Astrocyte (in vitro differentiated cells and primary cell): ENCODE measurements around the gene TNNI3. TPM values are rescaled to one million over a fixed set of nuclear protein-coding genes. Genes with fewer than 3 reads are reported as not detected.

Experiments used
- DNase-seq: peaks from one replicate; pipeline ENCODE4 v3.0.0-alpha.2; 2010; ENCODE audit warnings: low read depth
- FAIRE-seq: peaks from 2 replicates; lab custom pipeline; 2011; peaks lifted over from hg19 to GRCh38; lab: Jason Lieb, UNC
- H2AFZ ChIP-seq: 2 replicates; pipeline ENCODE4 v1.6.0; 2012; ENCODE audit warnings: low read depth, low read length, inconsistent platforms
- H3K27ac ChIP-seq: 2 replicates; pipeline ENCODE4 v1.5.1; 2011; ENCODE audit warnings: low read depth, low read length, inconsistent platforms
- H3K27me3 ChIP-seq: 2 replicates; pipeline ENCODE4 v1.6.0; 2011; ENCODE audit warnings: low read length, inconsistent platforms; ENCODE audit not compliant: insufficient read depth
- H3K36me3 ChIP-seq: 2 replicates; pipeline ENCODE4 v1.5.1; 2011; ENCODE audit warnings: low read length, inconsistent platforms; ENCODE audit not compliant: insufficient read depth
- H3K4me1 ChIP-seq: 2 replicates; pipeline ENCODE4 v1.5.1; 2011; ENCODE audit warnings: low read length, inconsistent platforms; ENCODE audit not compliant: insufficient read depth
- H3K4me2 ChIP-seq: 2 replicates; pipeline ENCODE4 v1.6.0; 2012; ENCODE audit warnings: low read length, inconsistent platforms
- H3K4me3 ChIP-seq: 2 replicates; pipeline ENCODE4 v1.5.1; 2011; ENCODE audit warnings: low read depth, mild to moderate bottlenecking, low read length, inconsistent platforms; ENCODE audit not compliant: insufficient read depth
- H3K79me2 ChIP-seq: 2 replicates; pipeline ENCODE4 v1.6.0; 2012; ENCODE audit warnings: mild to moderate bottlenecking, low read length, inconsistent platforms; ENCODE audit not compliant: insufficient read depth
- H3K9ac ChIP-seq: 2 replicates; pipeline ENCODE4 v1.6.0; 2012; ENCODE audit warnings: mild to moderate bottlenecking, low read length, inconsistent platforms
- H3K9me3 ChIP-seq: 2 replicates; pipeline ENCODE4 v1.5.1; 2012; ENCODE audit warnings: low read depth, mild to moderate bottlenecking, low read length, inconsistent platforms; ENCODE audit not compliant: insufficient read depth
- H4K20me1 ChIP-seq: 2 replicates; pipeline ENCODE4 v1.6.0; 2012; ENCODE audit warnings: low read length, inconsistent platforms; ENCODE audit not compliant: insufficient read depth
- H3K27ac Mint-ChIP-seq: one replicate; pipeline ENCODE4 v1.8.0; 2021; ENCODE audit warnings: mild to moderate bottlenecking, mixed read lengths; ENCODE audit not compliant: unreplicated experiment
- H3K27me3 Mint-ChIP-seq: one replicate; pipeline ENCODE4 v1.8.0; 2021; ENCODE audit warnings: low read depth, mixed read lengths; ENCODE audit not compliant: unreplicated experiment
- H3K36me3 Mint-ChIP-seq: one replicate; pipeline ENCODE4 v1.8.0; 2021; ENCODE audit warnings: low read depth, mixed read lengths; ENCODE audit not compliant: unreplicated experiment
- H3K4me1 Mint-ChIP-seq: one replicate; pipeline ENCODE4 v1.8.0; 2021; ENCODE audit warnings: low read depth, mixed read lengths; ENCODE audit not compliant: unreplicated experiment
- H3K4me3 Mint-ChIP-seq: one replicate; pipeline ENCODE4 v1.8.0; 2021; ENCODE audit warnings: mild to moderate bottlenecking, moderate library complexity, mixed read lengths; ENCODE audit not compliant: unreplicated experiment
- H3K9me3 Mint-ChIP-seq: one replicate; pipeline ENCODE4 v1.8.0; 2021; ENCODE audit warnings: mild to moderate bottlenecking, mixed read lengths; ENCODE audit not compliant: unreplicated experiment
- CTCF ChIP-seq: IDR thresholded peaks from 2 replicates; pipeline ENCODE4 v1.5.1; 2011; ENCODE audit warnings: low read depth, mild to moderate bottlenecking, inconsistent platforms, low read length, moderate library complexity; ENCODE audit not compliant: insufficient read depth
- EZH2 ChIP-seq: IDR thresholded peaks from 2 replicates; pipeline ENCODE4 v1.6.1; 2012; ENCODE audit warnings: mild to moderate bottlenecking, low read length, inconsistent platforms; ENCODE audit not compliant: insufficient read depth
- total RNA-seq: library from RNA; stranded (reverse); gene quantifications from 2 replicates; pipeline ENCODE4 v1.2.1, GENCODE V29; 2021

TNNI3 gene
- total RNA-seq, 1 donor from 2014 or later: not detected

- peaks cover 43% of the 10 kb centered on the region for H3K27me3 Mint-ChIP-seq
- H3K9me3 ChIP-seq: no peaks in the 10 kb centered on the region
- H3K4me2 ChIP-seq: no peak overlapping the region
- H3K4me3 Mint-ChIP-seq: no peak overlapping the region
- DNase-seq: no peak
- H3K4me3 ChIP-seq: no peak overlapping the region
- TF ChIP-seq CTCF (no peak), EZH2 (no peak)
- no peak overlapping the region for H2AFZ ChIP-seq
- H3K36me3 ChIP-seq: no peaks in the 10 kb centered on the region
- H3K36me3 Mint-ChIP-seq: no peaks in the 10 kb centered on the region
- FAIRE-seq: no peak
- H4K20me1 ChIP-seq: no peaks in the 10 kb centered on the region
- peaks cover 4% of the 10 kb centered on the region for H3K9me3 Mint-ChIP-seq
- no peak overlapping the region for H3K9ac ChIP-seq
- H3K27me3 ChIP-seq: peaks cover 19% of the 10 kb centered on the region
- no peak overlapping the region for H3K27ac ChIP-seq
- H3K79me2 ChIP-seq: no peaks in the 10 kb centered on the region
- H3K27ac Mint-ChIP-seq: no peak overlapping the region
- no peaks in the 10 kb centered on the region for H3K4me1 ChIP-seq
- peaks cover 2% of the 10 kb centered on the region for H3K4me1 Mint-ChIP-seq
Observed at GRCh38 chr19:55153652-55154264, 3.8 kb downstream of the TNNI3 start.

- no peak for TF ChIP-seq CTCF
- TF ChIP-seq EZH2: no peak
- no peak overlapping the region for H2AFZ ChIP-seq
- peaks cover 38% of the 10 kb centered on the region for H3K27me3 Mint-ChIP-seq
Observed at GRCh38 chr19:55152017-55152416, 5.5 kb downstream of the TNNI3 start.

More at GRCh38 chr19:55152017-55152416, 5.5 kb downstream of the TNNI3 start:
- H3K4me1 Mint-ChIP-seq: peaks cover 2% of the 10 kb centered on the region
- no peaks in the 10 kb centered on the region for H3K4me1 ChIP-seq
- no peaks in the 10 kb centered on the region for H3K9me3 ChIP-seq
- no peaks in the 10 kb centered on the region for H3K36me3 Mint-ChIP-seq
- no peak overlapping the region for H3K27ac ChIP-seq
- no peak overlapping the region for H3K4me3 ChIP-seq
- no peak overlapping the region for H3K4me3 Mint-ChIP-seq
- no peaks in the 10 kb centered on the region for H4K20me1 ChIP-seq
- no peak overlapping the region for H3K27ac Mint-ChIP-seq
- FAIRE-seq (no peak), DNase-seq (no peak)
- no peaks in the 10 kb centered on the region for H3K79me2 ChIP-seq
- no peak overlapping the region for H3K9ac ChIP-seq
- H3K27me3 ChIP-seq: peaks cover 30% of the 10 kb centered on the region
- H3K9me3 Mint-ChIP-seq: peaks cover 4% of the 10 kb centered on the region
- H3K4me2 ChIP-seq: no peak overlapping the region
- H3K36me3 ChIP-seq: no peaks in the 10 kb centered on the region
